Amniotic stem cell (primary cell): ENCODE data around the gene PRH2.

Experiments used
- DNase-seq: peaks from one replicate; lab custom pipeline; 2025; lab: John Stamatoyannopoulos, UW

PRH2 gene

GRCh38 chr12:10960211-10960610 is 31.2 kb downstream of the PRH2 start:
- DNase-seq = no peak

- no peak for DNase-seq
These were observed 36.4 kb downstream of the PRH2 start for GRCh38 chr12:10965476-10965875.

- DNase-seq = no peak
These were observed 37.3 kb downstream of the PRH2 start for GRCh38 chr12:10966314-10966713.

GRCh38 chr12:10967409-10967808 is 38.4 kb downstream of the PRH2 start:
- peak; percentile 8 for DNase-seq

- DNase-seq = no peak
These were observed 39.9 kb downstream of the PRH2 start for GRCh38 chr12:10968765-10969456.

- no peak for DNase-seq
These were observed 45.9 kb downstream of the PRH2 start for GRCh38 chr12:10974965-10975364.

GRCh38 chr12:10982244-10982643 is 53.2 kb downstream of the PRH2 start:
- DNase-seq = no peak
